Stimulated activated naive CD8-positive, alpha-beta T cell treated with anti-CD3 and anti-CD28 coated beads, Interleukin-15, Interleukin-2, amounts not matched to agents 100 U/mL and 50 U/mL, for 24 hours (primary cell): ENCODE results near the gene AGPAT3.

ENCODE experiments used
- ATAC-seq: fragments of 150-1000 bp; cut with Tn5 transposase; one replicate; pipeline ENCODE4 v1.10.0; 2021
- DNase-seq: peaks from one replicate; pipeline ENCODE4 v3.0.0; 2021

The AGPAT3 gene

GRCh38 chr21:43979654-43980053 is 114.6 kb downstream of the AGPAT3 start:
- DNase-seq, result no peak
- no peak for ATAC-seq

GRCh38 chr21:43981151-43981870 is 116.3 kb downstream of the AGPAT3 start:
- no peak for DNase-seq
- ATAC-seq, result no peak

- DNase-seq (no peak), ATAC-seq (no peak)
Measured at GRCh38 chr21:43981871-43982210, 116.8 kb downstream of the AGPAT3 start.

- ATAC-seq, result no peak
- DNase-seq, result no peak
Measured at GRCh38 chr21:43982489-43983078, 117.6 kb downstream of the AGPAT3 start.

DNA sequence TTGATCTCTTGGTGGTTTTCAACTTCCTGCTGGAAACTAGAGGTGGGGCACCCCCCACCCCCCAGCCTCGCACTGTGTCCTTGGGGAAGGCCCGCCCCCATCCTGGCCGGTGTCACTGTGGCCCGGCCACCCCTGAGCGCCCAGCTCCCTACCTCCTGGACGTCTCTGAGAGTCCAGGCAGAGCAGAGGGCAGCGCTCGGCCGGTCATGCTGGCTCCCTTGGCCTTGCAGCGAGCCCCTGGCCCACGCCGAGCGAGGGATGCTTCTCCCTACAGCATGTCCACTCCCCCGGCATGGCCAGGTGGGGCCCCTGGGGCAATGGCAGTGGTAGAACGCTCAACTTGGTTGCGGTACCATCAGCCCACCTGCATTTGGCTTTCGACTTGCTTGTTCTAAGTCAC is 118.4 kb downstream of the AGPAT3 start:
- ATAC-seq, result no peak
- no peak for DNase-seq

- DNase-seq, result no peak
- ATAC-seq, result no peak
Measured at GRCh38 chr21:43983860-43984420, 118.9 kb downstream of the AGPAT3 start.

GRCh38 chr21:43984905-43985689 is 120.1 kb downstream of the AGPAT3 start:
- ATAC-seq (no peak), DNase-seq (no peak)

DNA sequence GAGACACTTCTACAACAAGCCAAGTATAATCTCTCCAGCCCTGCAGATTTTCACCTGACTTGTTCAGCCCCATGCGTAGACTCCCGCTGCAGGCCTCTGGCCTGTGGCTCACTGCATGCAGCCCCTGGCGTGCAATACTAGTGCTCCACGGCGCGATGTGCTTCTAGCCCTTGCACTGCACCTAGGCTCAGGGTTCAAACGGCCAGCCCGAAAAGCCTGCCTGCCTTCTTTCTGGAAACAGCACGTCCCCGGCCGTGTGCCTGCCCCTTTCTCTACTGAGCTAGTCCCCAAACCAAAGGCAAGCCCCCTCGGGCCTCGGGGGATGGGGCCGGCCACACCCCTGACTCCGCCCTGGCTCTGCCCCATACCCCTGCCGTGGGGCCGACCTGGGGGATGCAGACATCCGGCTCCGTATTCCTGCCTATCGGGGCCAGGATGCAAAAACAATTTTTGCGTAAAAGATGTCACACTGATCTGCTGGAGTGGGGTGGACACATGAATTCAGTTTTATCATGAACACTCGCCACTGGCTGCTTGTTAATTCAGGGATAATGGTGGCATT is 120.7 kb downstream of the AGPAT3 start:
- no peak for ATAC-seq
- no peak for DNase-seq

GRCh38 chr21:43986544-43987451 is 121.8 kb downstream of the AGPAT3 start:
- no peak for DNase-seq
- no peak for ATAC-seq

DNA sequence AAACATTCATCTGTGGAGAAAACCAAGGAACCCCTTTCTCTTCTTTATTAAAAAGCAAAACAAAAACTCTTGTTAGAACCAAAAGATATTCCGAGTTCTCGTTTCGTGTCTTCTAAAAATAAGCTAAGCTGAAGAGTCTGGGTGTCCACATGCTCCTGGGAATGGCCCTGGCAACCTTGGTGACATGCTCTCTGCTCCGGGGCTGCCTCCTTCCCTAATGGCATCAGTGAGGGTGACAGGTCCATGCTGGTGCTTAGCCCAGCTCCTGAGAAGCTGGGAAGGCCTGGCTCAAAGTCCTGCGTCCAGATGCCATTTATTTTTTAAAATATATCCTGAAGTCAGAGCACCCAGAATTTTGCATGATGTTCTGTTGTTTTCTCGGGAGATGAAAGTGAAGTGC is 122.5 kb downstream of the AGPAT3 start:
- ATAC-seq, result no peak

GRCh38 chr21:43988016-43988415 is 123.0 kb downstream of the AGPAT3 start:
- ATAC-seq (no peak), DNase-seq (no peak)

More for the DNA sequence above, 122.5 kb downstream of the AGPAT3 start:
- DNase-seq, result no peak

DNA sequence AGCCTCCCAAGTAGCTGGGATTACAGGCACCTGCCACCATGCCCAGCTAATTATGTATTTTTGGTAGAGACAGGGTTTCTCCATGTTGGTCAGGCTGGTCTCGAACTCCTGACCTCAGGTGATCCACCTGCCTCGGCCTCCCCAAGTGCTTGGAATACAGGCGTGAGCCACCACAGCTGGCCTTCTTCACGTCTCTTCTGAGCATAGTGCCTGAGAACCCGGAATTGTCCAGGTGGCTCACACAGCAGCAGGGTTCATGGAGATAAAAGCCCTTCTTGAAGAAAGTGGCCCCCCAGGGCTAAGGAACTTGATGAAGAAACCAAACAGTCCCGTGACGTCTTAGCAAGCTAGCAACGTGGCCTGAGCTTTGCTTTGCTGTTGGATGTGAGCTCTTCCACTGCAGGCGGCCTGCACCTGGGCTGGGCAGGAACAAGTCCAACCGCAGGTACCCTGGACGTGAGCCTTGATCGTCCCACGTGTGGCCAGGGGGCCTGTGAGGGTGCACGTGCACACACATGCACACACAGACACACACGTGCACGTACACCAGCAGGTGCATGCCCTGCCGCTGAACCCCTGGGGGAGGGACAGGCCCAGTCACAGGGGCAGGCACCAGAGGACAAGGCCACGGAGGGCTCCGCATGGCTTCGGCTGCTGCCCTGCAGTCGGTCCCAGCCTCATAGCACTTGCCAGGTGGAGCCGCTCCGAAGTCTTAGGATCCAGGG is 123.6 kb downstream of the AGPAT3 start:
- no peak for DNase-seq
- no peak for ATAC-seq

GRCh38 chr21:43989401-43989800 is 124.4 kb downstream of the AGPAT3 start:
- DNase-seq (no peak), ATAC-seq (no peak)

DNA sequence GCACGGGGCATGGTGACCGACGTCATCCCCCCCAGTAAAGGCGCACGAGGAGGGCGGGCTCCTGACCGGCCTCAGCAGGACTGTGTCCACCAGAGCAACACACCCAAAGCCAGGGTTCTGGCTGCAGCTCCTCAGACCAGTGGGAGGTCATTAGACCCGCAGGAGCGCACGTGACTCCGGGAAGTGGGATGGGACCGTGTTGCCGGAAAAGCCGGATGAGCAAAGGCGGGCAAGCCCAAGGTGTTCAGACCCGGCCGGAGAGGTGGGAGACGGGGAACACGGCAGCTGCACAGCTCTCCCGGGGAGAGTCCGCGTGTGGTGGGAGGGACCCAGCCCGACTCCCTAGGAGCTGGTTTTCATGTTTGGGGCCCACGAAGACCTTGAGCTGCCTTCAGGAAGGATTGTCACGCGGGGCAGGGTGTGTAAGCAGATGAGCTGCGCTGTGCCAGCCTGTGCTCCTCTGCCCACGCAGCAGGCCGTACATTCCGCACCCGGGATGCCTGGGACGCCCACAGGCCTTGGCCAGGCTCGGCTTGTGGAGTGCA is 126.5 kb downstream of the AGPAT3 start:
- DNase-seq, result no peak
- no peak for ATAC-seq

- no peak for ATAC-seq
- DNase-seq, result no peak
Measured at GRCh38 chr21:43992121-43992520, 127.1 kb downstream of the AGPAT3 start.

- DNase-seq (no peak), ATAC-seq (no peak)
Measured at GRCh38 chr21:43993420-43993934, 128.5 kb downstream of the AGPAT3 start.

GRCh38 chr21:43994085-43994484 is 129.1 kb downstream of the AGPAT3 start:
- no peak for DNase-seq
- no peak for ATAC-seq

DNA sequence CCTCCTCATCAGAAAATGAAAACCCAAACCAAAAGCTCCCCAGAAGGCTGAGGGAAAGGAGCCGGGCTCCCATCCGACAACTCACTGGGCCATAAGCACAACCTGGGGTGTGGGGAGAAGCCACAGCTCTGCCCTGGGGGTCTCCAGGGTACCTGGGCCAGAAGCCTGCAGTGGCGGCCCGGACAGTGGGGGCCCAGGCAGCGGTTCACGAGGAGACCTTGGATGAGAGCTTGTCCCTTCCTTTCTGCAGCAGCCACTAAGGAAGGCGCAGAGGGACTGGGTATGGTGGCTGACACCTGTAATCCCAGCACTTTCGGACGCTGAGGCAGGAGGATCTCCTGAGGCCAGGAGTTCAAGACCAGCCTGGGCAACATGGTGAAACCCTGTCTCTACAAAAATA is 129.6 kb downstream of the AGPAT3 start:
- ATAC-seq (no peak), DNase-seq (no peak)

- DNase-seq (no peak), ATAC-seq (no peak)
Measured at GRCh38 chr21:43995521-43996105, 130.6 kb downstream of the AGPAT3 start.
